ENCODE measurements around the gene BNC2.

DNA sequence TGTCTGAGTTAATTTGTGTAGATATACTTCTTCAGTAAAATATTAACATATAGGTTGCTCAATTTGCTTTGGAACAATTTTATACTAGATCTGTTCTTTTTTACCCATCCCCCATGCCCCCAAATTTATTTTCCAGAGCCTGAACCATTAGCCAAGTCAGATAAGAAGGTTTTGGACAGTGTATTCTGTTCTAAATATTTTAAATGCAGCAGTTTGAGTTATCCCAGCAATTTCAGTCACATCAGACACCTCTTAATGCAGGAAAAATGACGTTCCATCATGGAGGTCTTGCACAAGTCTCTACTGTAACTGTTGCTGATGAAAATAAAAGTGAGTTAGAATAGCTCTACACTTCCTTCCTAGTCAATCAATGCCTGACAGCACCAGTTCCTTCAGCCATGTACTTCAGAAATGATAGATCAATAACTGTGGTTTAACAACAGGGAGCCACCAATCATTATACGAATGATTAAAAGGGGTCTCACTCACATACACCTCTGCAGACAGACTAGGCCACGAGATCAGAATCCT, 215.8 kb downstream of the BNC2 start:
- TF ChIP-seq, protein P1, sequence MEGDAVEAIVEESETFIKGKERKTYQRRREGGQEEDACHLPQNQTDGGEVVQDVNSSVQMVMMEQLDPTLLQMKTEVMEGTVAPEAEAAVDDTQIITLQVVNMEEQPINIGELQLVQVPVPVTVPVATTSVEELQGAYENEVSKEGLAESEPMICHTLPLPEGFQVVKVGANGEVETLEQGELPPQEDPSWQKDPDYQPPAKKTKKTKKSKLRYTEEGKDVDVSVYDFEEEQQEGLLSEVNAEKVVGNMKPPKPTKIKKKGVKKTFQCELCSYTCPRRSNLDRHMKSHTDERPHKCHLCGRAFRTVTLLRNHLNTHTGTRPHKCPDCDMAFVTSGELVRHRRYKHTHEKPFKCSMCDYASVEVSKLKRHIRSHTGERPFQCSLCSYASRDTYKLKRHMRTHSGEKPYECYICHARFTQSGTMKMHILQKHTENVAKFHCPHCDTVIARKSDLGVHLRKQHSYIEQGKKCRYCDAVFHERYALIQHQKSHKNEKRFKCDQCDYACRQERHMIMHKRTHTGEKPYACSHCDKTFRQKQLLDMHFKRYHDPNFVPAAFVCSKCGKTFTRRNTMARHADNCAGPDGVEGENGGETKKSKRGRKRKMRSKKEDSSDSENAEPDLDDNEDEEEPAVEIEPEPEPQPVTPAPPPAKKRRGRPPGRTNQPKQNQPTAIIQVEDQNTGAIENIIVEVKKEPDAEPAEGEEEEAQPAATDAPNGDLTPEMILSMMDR (conservative IDR thresholded peaks at IDR 0.05), result no peak
- no peak for TF ChIP-seq EZH2 (IDR thresholded peaks at IDR 0.05; ENCODE audit: low read depth)

Data from PC-9 (cell line).